ENCODE data around the gene SURF4.

DNA sequence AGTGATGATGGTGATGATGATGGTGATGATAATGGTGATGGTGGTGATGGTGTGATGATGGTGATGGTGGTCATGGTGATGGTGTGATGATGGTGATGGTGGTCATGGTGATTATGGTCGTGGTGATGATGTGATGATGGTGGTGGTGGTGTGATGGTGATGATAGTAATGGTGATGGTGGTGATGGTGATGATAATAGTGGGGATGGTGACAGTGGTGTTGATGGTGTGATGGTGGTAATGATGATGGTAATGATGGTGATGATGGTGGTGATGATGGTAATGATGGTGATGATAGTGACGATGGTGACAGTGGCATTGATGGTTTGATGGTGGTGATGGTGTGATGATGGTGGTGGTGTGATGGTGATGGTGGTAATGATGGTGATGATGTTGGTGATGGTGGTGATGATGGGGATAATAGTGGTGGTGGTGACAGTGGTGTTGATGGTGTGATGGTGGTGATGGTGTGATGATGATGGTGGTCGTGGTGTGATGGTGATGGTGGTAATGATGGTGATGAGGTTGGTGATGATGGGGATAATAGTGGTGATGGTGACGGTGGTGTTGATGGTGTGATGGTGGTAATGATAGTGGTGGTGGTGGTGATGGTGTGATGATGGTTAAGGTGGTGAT lies 6.8 kb upstream of the SURF4 start:
- TF ChIP-seq, protein P1, sequence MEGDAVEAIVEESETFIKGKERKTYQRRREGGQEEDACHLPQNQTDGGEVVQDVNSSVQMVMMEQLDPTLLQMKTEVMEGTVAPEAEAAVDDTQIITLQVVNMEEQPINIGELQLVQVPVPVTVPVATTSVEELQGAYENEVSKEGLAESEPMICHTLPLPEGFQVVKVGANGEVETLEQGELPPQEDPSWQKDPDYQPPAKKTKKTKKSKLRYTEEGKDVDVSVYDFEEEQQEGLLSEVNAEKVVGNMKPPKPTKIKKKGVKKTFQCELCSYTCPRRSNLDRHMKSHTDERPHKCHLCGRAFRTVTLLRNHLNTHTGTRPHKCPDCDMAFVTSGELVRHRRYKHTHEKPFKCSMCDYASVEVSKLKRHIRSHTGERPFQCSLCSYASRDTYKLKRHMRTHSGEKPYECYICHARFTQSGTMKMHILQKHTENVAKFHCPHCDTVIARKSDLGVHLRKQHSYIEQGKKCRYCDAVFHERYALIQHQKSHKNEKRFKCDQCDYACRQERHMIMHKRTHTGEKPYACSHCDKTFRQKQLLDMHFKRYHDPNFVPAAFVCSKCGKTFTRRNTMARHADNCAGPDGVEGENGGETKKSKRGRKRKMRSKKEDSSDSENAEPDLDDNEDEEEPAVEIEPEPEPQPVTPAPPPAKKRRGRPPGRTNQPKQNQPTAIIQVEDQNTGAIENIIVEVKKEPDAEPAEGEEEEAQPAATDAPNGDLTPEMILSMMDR (IDR thresholded peaks at IDR 0.05; ENCODE audit: insufficient read depth, low read length) = no peak
- TF ChIP-seq POLR2AphosphoS5 (IDR thresholded peaks at IDR 0.05; ENCODE audit: low read depth) = no peak
- no peak for TF ChIP-seq SPI1 (IDR thresholded peaks at IDR 0.05; ENCODE audit: borderline replicate concordance, low read depth)

All from HL-60 (cell line).